SK-N-SH (cell line): Measurements from ENCODE around the gene ZBTB38. TPM values are rescaled to one million over a fixed set of nuclear protein-coding genes. Genes with fewer than 3 reads are reported as not detected.

Experiments
- EP300 ChIP-seq, 2 experiments: IDR thresholded peaks; 2 replicates each; pipeline versions ENCODE4 v1.4.0 to v1.6.1; 2012; ENCODE audit warnings: borderline replicate concordance in 1 of 2, low read depth in 1 of 2, low read length in 1 of 2
- FOSL2 ChIP-seq: IDR thresholded peaks from 2 replicates; pipeline ENCODE4 v1.4.0; 2012; ENCODE audit warnings: low read depth, mild to moderate bottlenecking, moderate library complexity, borderline replicate concordance
- GABPA ChIP-seq: IDR thresholded peaks from 2 replicates; pipeline ENCODE4 v1.4.0; 2012; ENCODE audit warnings: low read depth, mild to moderate bottlenecking
- PBX3 ChIP-seq: IDR thresholded peaks from 2 replicates; pipeline ENCODE4; 2012
- RAD21 ChIP-seq: IDR thresholded peaks from 2 replicates; pipeline ENCODE4 v1.6.1; 2012; ENCODE audit warnings: mild to moderate bottlenecking, low read length
- REST ChIP-seq: IDR thresholded peaks from 2 replicates; pipeline ENCODE4 v1.6.1; 2012; ENCODE audit warnings: mild to moderate bottlenecking, low read depth, low read length, moderate library complexity
- TAF1 ChIP-seq: IDR thresholded peaks from 2 replicates; pipeline ENCODE4 v1.6.1; 2012; ENCODE audit warnings: low read depth, mild to moderate bottlenecking, low read length, moderate library complexity, borderline replicate concordance
- TCF12 ChIP-seq: IDR thresholded peaks from 2 replicates; pipeline ENCODE4 v1.4.0; 2012
- USF1 ChIP-seq: IDR thresholded peaks from 2 replicates; pipeline ENCODE4 v1.4.0; 2012; ENCODE audit warnings: low read depth, borderline replicate concordance
- YY1 ChIP-seq: IDR thresholded peaks from 2 replicates; pipeline ENCODE4 v1.4.0; 2012; ENCODE audit warnings: low read depth, mild to moderate bottlenecking
- ZBTB33 ChIP-seq: IDR thresholded peaks from 2 replicates; pipeline ENCODE4 v1.4.0; 2012; ENCODE audit warnings: low read depth, borderline replicate concordance
- polyA plus RNA-seq, 3 experiments: library from polyadenylated mRNA; depleted of rRNA; stranded (reverse); fragments of >200 nt; gene quantifications; 2 replicates each; pipeline ENCODE4 v1.2.3, GENCODE V29; 2012

Gene ZBTB38
- polyA plus RNA-seq, 1 of the 3 experiments (the other 2 are of a cell fraction): 10.1 TPM

- no peak for TF ChIP-seq REST
- no peak for TF ChIP-seq TAF1
- no peak for TF ChIP-seq FOSL2
- TF ChIP-seq USF1: no peak
- no peak for TF ChIP-seq GABPA
- TF ChIP-seq YY1: no peak
- TF ChIP-seq EP300 (IDR thresholded peaks at IDR 0.05; ENCODE audit: borderline replicate concordance in 1 of 2, low read depth in 1 of 2, low read length in 1 of 2): no peak
- TF ChIP-seq TCF12: no peak
- TF ChIP-seq PBX3: no peak
- TF ChIP-seq ZBTB33: no peak
- TF ChIP-seq RAD21: no peak
These were observed 15.9 kb upstream of the ZBTB38 start (continued) for GRCh38 chr3:141352262-141352984.
